PC-9 (cell line): ENCODE measurements around the gene CMTM7.

Experiments used
- EZH2 ChIP-seq: fragments of 200-600 bp; sonication (generic); IDR thresholded peaks from 2 replicates; pipeline ENCODE4 v1.8.0; 2017; ENCODE audit warnings: antibody characterized with exemption, low read depth
- TF ChIP-seq, protein P1 (sequence below): fragments of 200-600 bp; sonication (generic); conservative IDR thresholded peaks from 2 replicates; pipeline ENCODE4 v1.6.1; 2017; ENCODE audit warnings: mixed run types, antibody characterized with exemption, mild to moderate bottlenecking, moderate library complexity

DNA sequence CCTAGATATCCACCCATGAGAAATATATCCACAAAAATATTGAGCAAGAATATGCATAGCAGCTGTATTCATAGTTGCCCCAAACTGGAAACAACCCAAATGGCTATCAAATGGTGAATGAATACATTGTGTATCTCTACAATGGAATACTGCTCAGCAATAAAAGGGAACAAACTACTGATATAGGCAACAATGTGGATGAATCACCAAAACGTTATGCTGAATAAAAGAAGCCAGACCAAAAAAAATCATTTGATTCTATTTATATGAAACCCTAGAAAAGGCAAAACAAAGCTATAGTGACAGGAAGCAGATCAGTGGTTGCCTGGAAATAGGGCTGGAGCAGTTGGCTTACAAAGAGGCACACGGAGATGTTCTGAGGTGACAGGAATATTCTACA, 15.5 kb upstream of the CMTM7 start:
- TF ChIP-seq EZH2: no peak
- TF ChIP-seq, protein P1, sequence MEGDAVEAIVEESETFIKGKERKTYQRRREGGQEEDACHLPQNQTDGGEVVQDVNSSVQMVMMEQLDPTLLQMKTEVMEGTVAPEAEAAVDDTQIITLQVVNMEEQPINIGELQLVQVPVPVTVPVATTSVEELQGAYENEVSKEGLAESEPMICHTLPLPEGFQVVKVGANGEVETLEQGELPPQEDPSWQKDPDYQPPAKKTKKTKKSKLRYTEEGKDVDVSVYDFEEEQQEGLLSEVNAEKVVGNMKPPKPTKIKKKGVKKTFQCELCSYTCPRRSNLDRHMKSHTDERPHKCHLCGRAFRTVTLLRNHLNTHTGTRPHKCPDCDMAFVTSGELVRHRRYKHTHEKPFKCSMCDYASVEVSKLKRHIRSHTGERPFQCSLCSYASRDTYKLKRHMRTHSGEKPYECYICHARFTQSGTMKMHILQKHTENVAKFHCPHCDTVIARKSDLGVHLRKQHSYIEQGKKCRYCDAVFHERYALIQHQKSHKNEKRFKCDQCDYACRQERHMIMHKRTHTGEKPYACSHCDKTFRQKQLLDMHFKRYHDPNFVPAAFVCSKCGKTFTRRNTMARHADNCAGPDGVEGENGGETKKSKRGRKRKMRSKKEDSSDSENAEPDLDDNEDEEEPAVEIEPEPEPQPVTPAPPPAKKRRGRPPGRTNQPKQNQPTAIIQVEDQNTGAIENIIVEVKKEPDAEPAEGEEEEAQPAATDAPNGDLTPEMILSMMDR: no peak
